HG03103 (cell line): ENCODE measurements around the gene TEX30.
"Not testable (repeated sequence)": the region's sequence is repeated elsewhere in the genome, so short reads cannot be mapped to it uniquely, and the experiment has no call there.

Experiments used
- ATAC-seq: cut with Tn5 transposase; IDR thresholded peaks from one replicate; pipeline ENCODE4 v1.9.1; 2021; ENCODE audit warnings: low read depth; ENCODE audit not compliant: unreplicated experiment

TEX30 gene

DNA sequence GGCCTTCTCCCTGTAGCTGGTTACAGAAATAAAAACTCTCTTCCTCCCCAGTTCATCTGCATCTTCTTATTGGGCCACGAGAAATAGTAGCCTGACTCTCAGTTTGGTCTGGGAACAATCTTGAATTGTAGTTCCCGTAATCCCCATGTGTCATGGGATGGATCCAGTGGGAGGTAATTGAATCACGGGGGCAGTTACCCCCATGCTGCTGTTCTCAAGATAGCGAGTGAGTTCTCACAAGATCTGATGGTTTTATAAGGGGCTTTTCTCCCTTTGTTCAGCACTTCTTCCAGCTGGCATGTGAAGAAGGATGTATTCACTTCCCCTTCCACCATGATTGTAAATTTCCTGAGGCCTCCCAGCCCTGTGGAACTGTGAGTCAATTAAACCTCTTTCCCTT, 7.1 kb upstream of the TEX30 start:
- not testable (repeated sequence) for ATAC-seq

GRCh38 chr13:102779436-102780159, 6.0 kb upstream of the TEX30 start:
- peak; percentile 40 for ATAC-seq

- ATAC-seq = no peak
Observed at GRCh38 chr13:102777736-102778135, 4.2 kb upstream of the TEX30 start.

- no peak for ATAC-seq
Observed at GRCh38 chr13:102776271-102776670, 2.7 kb upstream of the TEX30 start.

- ATAC-seq = no peak
Observed at GRCh38 chr13:102774591-102775520, 1.3 kb upstream of the TEX30 start.

GRCh38 chr13:102774214-102774568, 605 bp upstream of the TEX30 start:
- no peak for ATAC-seq

DNA sequence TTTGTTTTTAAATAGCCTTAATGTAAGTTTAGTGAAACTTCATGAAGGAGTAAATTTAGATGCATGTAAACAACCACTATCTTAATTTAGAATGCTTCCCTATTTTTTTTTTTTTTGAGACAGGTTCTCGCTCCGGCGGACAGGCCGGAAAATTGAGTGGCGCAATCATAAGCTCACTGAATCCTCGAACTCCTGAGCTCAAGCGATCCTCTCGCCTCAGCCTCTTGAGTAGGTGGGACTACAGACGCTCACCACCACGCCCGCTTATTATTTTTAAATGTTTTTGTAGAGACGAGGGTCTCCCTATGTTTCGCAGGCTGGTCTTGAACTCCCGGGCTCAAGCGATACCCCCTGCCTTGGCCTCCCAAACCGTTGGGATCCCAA, 1.6 kb downstream of the TEX30 start:
- ATAC-seq = no peak

- ATAC-seq = no peak
Observed at GRCh38 chr13:102771298-102772041, 2.1 kb downstream of the TEX30 start.

DNA sequence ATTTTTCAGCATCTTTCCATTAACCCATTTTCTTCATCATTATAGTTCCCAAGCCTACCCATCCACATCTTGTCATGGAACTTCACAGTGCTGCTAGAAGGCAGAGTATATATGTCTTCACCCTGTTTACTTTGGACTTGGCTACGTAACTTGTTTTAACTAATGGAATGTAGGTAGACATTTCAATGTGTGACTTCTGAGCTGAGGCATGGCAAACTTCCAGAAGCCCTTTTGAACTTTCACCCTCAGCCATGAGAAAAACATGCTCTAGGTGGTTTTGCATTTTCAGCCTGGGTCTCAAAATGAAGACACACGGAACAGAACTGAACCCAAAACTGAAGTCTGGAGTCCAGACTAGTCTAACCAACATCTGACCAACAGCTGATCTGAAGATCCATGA, 3.2 kb downstream of the TEX30 start:
- ATAC-seq = no peak

- ATAC-seq = no peak
Observed at GRCh38 chr13:102769679-102770078, 3.9 kb downstream of the TEX30 start.

- ATAC-seq = no peak
Observed at GRCh38 chr13:102768909-102769308, 4.7 kb downstream of the TEX30 start.

DNA sequence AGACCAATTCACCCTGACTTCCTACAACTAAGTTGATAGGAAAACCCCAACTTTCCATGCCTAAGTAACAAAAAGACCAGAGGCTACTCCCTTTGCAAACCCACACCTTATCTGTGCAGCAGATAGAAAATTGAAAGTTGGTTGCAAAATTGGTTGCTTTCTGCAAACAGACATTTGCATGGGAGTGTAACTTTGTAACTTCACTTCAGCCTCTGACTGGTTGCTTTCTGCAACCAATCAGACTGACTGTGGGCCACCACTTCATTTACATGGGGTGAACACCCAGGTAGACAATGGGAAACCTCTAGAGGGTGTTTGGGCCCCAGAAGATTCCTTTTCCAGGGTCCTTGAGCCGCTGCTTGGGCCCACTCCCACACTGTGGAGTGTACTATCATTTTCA, 9.8 kb downstream of the TEX30 start:
- ATAC-seq = no peak

DNA sequence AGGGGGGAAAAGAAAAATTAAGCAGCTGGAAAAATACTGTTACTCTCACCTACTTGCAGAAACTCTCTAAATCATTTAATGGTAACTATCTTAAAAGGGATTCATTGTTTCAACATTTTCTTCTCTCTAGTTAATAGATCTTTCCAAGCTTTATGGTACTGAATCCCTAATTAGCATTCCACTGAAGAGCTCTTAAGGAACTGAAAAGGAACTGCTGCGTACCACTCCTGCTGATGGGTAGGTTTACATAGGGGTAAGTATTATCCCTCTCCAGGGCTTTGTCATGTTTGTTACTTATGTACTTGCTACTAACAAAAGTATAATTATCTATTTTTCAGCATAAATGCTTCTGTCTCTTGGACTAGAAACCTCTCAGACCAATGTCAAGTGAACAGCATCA, 12.5 kb downstream of the TEX30 start:
- no peak for ATAC-seq

GRCh38 chr13:102758842-102759241, 14.7 kb downstream of the TEX30 start:
- ATAC-seq = no peak

DNA sequence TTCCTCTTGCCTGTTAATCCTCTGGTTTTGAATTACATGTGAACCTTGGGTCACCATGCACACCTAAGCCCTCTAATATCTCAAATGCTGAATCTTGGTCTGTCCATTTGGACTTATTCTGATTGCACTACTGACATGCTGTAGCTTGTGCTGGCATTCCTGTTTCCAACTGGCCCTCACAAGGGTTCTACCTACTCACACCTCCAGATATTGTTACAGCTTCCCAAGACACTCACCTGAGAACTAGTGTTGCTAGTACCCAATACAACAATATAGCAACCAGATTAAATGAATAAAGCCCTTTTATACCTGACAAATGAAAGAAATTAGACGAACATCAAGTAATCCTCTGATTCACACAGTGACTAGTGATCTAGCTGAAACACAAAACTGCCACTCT, 16.6 kb downstream of the TEX30 start:
- no peak for ATAC-seq

DNA sequence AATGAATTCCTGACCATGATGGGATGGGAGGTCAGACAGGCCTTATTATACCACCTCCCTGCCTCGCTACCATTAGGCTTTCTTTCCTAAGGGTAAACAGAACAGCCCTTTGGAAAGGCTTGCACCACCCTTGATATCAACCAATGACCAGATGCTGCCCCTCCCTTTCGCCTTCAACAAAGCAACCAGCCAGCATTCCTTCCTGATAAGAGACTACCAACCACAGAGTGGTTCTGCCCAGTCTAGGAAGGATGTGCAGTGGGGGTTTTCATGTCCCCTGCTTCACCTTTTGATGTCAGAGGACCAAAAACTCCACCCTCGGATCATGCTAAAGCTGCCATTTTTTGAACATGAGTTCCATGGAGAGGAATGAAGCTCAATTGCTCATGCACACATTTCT, 21.7 kb downstream of the TEX30 start:
- ATAC-seq = no peak

DNA sequence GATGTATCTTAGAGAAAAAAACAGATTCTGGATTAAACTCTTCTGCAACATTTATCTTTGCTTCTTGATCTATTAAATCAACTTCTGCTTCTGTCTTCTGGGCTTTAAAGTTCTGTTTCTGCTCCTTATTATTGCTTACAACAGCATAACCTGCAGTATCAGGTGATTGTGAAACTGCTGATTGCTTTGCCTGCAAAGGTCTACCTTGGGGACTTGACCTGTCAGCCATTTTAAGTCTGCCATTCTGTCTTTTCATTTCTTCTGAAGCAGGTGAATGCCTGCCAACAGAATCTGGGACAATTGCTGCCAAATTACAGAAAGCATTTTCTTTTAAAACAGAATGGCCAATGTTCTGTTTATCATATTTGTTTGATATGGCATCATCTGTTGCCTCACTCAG, 31.1 kb downstream of the TEX30 start:
- ATAC-seq = no peak

- no peak for ATAC-seq
Observed at GRCh38 chr13:102742101-102742500, 31.5 kb downstream of the TEX30 start.

DNA sequence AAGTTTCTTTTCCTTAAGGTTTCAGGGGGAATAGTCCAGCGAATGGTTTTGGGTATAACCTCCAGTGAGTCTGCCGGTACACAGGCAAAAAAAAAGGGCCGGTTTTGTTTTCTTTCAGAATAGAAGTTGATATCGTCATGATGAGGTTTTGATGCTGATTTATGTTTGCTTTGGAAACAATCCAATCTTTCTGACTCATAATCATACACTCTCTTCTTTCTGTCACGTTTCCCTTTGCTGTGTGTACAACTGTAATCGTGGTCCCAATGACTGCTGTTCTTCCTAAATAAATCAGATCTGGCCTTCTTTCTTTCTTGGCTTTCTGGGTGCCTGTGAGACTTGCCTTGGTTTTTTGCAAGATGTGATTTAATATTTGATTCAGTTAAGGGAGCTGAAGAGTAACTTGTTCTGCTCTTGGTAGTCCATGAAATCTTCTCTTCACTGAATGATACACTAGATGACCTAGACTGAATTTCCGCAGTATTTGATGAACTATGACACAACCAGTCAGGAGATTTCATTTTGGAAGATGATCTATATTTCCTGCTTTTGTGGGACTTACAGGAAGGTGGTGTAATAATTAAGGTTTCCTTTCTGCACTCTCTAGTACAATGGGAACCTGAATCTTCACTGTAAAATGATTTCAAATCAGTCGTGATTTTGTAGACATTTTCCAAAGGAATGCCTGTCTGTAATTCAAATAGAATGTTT, 43.9 kb downstream of the TEX30 start:
- ATAC-seq = no peak

DNA sequence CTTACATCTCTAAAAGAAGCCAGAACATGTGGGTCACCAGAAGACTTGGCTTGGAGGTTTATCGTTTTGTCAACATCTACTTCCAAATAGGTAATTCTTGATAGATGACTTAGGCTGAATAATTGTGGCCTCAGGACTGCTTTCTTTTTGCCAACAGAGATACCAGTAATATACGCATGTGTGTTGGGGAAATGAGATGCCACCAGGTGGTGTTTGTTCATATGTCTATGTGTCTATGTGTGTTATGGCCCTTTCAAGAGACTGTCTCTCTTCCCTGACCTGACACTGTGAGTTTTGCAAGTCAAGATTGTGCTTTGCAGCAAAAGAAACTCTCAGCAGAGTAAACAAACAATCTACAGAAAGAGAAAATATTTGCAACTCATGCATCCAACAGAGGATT, 47.2 kb downstream of the TEX30 start:
- no peak for ATAC-seq

GRCh38 chr13:102724923-102725322, 48.7 kb downstream of the TEX30 start:
- ATAC-seq = no peak
